GM10266 (cell line): Measurements from ENCODE around the gene SLIT3.

Source experiments
- DNase-seq: peaks from one replicate; pipeline ENCODE4 v3.0.0; 2012; ENCODE audit errors: extremely low spot score
- CTCF ChIP-seq: IDR thresholded peaks from 2 replicates; pipeline ENCODE4 v1.5.1; 2012; ENCODE audit warnings: mild to moderate bottlenecking, low read depth; ENCODE audit not compliant: control insufficient read depth, insufficient read depth; ENCODE audit errors: missing control alignments

The SLIT3 gene

DNA sequence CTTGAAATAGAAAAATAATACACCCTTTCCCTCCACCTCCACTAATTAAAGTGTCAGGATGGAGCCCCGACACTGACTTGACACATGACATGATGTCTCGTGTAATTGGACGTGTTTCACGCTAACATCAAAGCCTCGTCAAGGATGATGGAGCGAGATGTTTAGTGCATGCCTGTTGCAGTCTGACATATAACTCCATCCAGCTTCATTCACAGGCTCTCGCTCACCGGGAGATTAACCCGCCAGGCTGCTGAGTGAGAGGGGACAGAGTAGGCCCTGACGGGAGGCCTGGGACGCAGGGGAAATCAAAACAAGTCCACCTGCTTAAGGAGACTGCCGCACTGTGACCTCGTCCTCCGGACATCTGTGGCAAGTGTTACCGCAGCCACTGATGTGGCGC, 263.5 kb downstream of the SLIT3 start:
- DNase-seq, result no peak
- TF ChIP-seq CTCF, result no peak

DNA sequence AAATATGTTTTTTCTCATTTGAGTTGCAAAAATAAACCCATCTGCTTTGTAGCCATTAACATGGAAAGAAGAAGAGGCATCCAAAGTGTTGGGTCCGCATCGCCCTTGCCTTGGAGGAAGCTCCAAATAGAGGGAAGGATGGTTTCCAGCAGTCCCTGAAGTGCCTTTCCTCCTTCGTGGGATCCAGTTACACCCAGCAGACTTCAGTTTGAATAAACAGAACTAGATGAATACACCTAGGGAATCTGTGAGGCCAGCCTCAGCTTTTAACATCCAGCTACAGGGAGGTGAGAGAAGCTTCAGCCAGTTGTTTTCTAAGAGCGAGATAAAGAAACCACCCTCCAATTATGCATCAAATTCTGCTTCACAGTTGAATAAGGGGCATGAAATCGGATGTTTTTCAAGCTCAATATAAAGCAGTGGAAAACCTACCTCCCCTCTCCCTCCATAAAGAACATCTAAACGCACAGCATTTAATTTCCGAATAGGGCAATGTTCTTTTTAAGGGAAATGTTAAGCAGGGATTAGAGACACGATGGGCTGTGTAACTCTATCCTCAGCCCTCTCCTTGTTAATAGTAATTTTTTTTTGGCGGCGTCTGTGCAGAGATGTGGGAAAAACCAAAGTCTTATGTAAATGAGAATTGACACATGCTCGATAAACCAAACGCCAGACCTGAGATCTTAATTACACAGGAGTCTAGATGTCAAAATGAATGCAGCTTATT, 264.7 kb downstream of the SLIT3 start:
- DNase-seq, result no peak
- TF ChIP-seq CTCF, result no peak

DNA sequence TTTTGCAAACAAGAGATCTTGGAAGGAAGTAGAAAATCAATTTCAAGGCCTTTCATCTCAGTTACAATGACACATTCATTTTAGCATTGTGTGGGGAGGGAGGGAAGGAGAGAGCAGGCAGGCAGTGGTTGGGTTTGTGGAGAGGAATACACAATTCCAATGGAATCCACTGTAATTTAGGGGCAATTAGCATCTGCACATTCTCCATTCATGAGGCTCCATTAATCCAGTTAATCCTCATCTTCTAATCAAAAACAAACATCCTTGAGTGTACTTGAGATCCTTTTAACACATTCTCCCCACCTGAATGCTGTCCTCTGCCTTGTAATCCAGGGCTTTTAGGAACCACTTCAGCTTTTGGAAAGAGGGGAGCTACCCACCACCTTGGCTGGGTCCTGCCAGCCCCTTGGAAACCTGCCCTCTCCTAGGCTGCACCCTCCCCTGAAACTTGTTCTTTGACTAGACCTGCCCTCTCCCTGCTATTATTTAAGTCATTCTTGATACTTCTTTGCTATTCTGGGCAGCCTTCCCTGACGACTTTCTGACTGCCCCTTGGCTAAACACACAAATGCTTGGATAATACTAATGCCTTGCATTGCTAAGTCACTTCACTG, 271.2 kb downstream of the SLIT3 start:
- no peak for DNase-seq
- TF ChIP-seq CTCF, result no peak

- TF ChIP-seq CTCF, result no peak
Observed at GRCh38 chr5:169029037-169029436, 271.9 kb downstream of the SLIT3 start.

DNA sequence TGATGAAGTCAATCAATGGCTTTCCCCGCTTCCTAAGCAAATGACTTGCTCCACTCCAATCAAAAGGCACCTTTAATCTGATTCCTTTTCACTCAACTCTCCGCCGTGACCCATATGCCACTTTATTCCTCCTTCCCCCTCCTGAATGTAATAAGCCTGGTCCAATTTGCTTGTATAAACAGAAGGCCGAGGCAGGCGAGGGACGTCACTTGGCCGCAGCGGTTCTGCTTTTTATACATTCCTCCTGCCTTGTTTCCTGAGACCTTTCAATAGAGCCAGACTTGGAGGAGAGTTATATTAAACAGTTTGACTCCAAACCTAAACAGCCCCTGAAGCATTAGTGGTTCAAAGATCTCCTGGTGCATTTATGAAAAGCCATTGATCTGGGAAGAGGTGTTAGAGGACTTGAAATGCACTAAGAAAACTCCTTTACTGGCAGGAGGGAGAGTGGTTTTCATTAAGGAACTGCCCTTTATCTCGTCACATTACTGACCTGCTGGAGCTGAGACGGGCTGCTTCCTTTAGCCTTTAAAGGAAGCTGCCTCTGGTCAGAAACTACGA, 273.4 kb downstream of the SLIT3 start:
- no peak for TF ChIP-seq CTCF
- no peak for DNase-seq

More at GRCh38 chr5:169029037-169029436, 271.9 kb downstream of the SLIT3 start:
- no peak for DNase-seq

GRCh38 chr5:169025491-169025890, 275.4 kb downstream of the SLIT3 start:
- TF ChIP-seq CTCF, result no peak
- DNase-seq, result no peak

DNA sequence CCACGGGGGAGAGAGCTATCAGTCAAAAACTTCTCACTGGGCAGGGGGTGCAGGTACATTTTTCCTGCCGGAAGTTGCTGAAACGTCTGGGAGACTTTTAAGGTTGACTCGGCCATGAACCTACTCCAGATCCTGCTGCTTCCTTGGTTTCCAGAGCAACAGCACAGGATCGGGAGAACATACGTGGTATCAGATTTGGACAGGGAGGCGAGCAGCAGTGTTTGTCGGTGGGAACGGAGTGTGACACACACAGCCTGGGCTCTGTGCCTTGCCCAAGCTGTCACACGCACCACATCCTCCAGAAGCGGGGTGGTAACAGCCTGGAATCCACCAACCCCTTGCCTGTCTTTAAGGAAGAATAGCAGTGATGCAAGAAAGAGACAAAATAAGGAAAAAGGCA, 276.5 kb downstream of the SLIT3 start:
- TF ChIP-seq CTCF, result no peak
- DNase-seq, result no peak
